ENCODE results near the gene TXNDC9. TPM values are rescaled to one million over a fixed set of nuclear protein-coding genes. Genes with fewer than 3 reads are reported as not detected.

TXNDC9 gene
- total and polyA plus RNA-seq, 7 donors: 13.0 to 32.1 (median 20.3) TPM

GRCh38 chr2:99299580-99299979 lies 36.6 kb downstream of the TXNDC9 start:
- Histone ChIP-seq H3K9me3 (no peaks in the 10 kb centered on the region), H3K36me3 (ENCODE audit: insufficient read depth in 1 of 2, low read depth in 1 of 2) (peaks cover 8 to 29% of the 10 kb centered on the region in 2 donors), H3K27ac (no peak overlapping the region), H3K4me3 (no peak overlapping the region), H3K4me1 (no peaks in the 10 kb centered on the region), H3K27me3 (ENCODE audit: insufficient read depth in 3 of 3, low read length in 2 of 3) (no peaks in the 10 kb centered on the region)
- DNase-seq: no peak
- WGBS, 3 donors: 94 to 97% (median 97%) methylated on average over 7 of the region's 7 CpGs
- TF ChIP-seq CTCF (IDR thresholded peaks at IDR 0.05): no peak
- intact Hi-C loops (cut with DNase I): no loop called here
- no peak for ATAC-seq

GRCh38 chr2:99297994-99298393 lies 38.1 kb downstream of the TXNDC9 start:
- ATAC-seq: peak in 2 of 4 donors; percentile 37 to 50

GRCh38 chr2:99285526-99285925 lies 50.6 kb downstream of the TXNDC9 start:
- Histone ChIP-seq H3K27me3 (ENCODE audit: insufficient read depth in 3 of 3, low read length in 2 of 3) (no peaks in the 10 kb centered on the region), H3K9me3 (no peaks in the 10 kb centered on the region), H3K4me1 (no peaks in the 10 kb centered on the region), H3K27ac (no peak overlapping the region), H3K36me3 (ENCODE audit: insufficient read depth in 1 of 2, low read depth in 1 of 2) (peaks cover 13 to 56% of the 10 kb centered on the region in 2 donors), H3K4me3 (no peak overlapping the region)
- no peak for TF ChIP-seq CTCF (IDR thresholded peaks at IDR 0.05)
- no peak for ATAC-seq
- no peak for DNase-seq
- 92 to 94% (median 93%) methylated on average over 7 of the region's 7 CpGs for WGBS, 3 donors
- intact Hi-C loops (cut with DNase I): no loop called here

More at GRCh38 chr2:99297994-99298393, 38.1 kb downstream of the TXNDC9 start:
- H3K4me3 ChIP-seq: no peak overlapping the region
- H3K9me3 ChIP-seq: no peaks in the 10 kb centered on the region
- 67 to 88% (median 85%) methylated on average over 2 of the region's 2 CpGs for WGBS, 3 donors
- no peak overlapping the region for H3K27ac ChIP-seq
- no peak for TF ChIP-seq CTCF (IDR thresholded peaks at IDR 0.05)
- H3K4me1 ChIP-seq: no peaks in the 10 kb centered on the region
- peaks cover 5 to 26% of the 10 kb centered on the region in 2 donors for H3K36me3 ChIP-seq (ENCODE audit: insufficient read depth in 1 of 2, low read depth in 1 of 2)
- intact Hi-C loops (cut with DNase I): no loop called here
- H3K27me3 ChIP-seq (ENCODE audit: insufficient read depth in 3 of 3, low read length in 2 of 3): no peaks in the 10 kb centered on the region
- DNase-seq: no peak

DNA sequence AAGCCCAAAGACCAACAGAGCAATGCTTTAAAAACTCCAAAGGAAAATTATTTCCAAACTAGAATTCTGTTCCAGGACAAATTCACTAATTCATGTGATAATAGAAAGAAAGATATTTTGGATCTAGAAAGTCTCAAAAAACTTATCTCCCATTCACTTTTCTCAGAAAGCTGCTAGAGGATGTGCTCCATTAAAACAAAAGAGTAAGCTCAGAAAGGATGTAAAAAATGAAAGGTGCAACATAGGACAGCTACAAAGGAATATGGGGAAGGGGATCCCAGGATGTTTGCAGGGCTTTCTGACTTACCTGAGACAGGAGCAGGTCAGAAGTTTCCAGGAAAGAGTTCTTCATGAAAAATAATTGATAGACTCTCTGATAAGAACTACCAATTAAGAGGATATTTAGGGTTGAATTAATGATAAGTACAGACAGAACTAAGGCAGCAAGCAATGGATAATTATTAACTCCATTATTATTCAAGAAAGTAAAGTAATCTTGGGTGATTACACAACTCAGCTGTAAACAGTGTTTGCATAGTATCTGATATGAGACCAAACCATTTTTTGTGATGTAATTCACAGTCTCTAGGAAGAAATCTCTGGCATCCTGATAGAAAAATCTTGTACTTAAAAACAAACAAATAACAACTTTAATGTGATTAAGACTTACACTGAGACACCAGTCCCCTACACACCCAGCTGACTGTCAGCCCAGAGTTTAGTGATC lies 56.0 kb downstream of the TXNDC9 start:
- H3K36me3 ChIP-seq (ENCODE audit: insufficient read depth in 1 of 2, low read depth in 1 of 2): peaks cover 10 to 38% of the 10 kb centered on the region in 2 donors
- no peak overlapping the region for H3K4me3 ChIP-seq
- no peaks in the 10 kb centered on the region for H3K27me3 ChIP-seq (ENCODE audit: insufficient read depth in 3 of 3, low read length in 2 of 3)
- no peak for ATAC-seq
- H3K9me3 ChIP-seq: peaks cover 6% of the 10 kb centered on the region
- H3K4me1 ChIP-seq: no peaks in the 10 kb centered on the region
- no peak overlapping the region for H3K27ac ChIP-seq
- intact Hi-C loops (cut with DNase I): no loop called here
- no peak for TF ChIP-seq CTCF (IDR thresholded peaks at IDR 0.05)
- DNase-seq: no peak

All from psoas muscle (tissue), 8 donors.